Endodermal cell (in vitro differentiated cells): ENCODE results near the gene EIF5B. TPM values are rescaled to one million over a fixed set of nuclear protein-coding genes. Genes with fewer than 3 reads are reported as not detected.

Source experiments
- DNase-seq: peaks from one replicate; pipeline ENCODE4 v3.0.0-alpha.2; 2017
- H3K27ac ChIP-seq: 2 replicates; pipeline ENCODE4 v1.5.1; 2013; ENCODE audit warnings: mild to moderate bottlenecking, low read depth, low read length, moderate library complexity
- H3K27me3 ChIP-seq: 2 replicates; pipeline ENCODE4 v1.6.1; 2013; ENCODE audit warnings: mild to moderate bottlenecking, low read length, moderate library complexity; ENCODE audit not compliant: insufficient read depth, control insufficient read depth, poor library complexity, severe bottlenecking
- H3K36me3 ChIP-seq: 2 replicates; pipeline ENCODE4 v1.7.0; 2013; ENCODE audit warnings: mild to moderate bottlenecking, low read length, moderate library complexity; ENCODE audit not compliant: control insufficient read depth, insufficient read depth
- H3K4me1 ChIP-seq: one replicate; pipeline ENCODE4 v1.7.0; 2013; ENCODE audit warnings: low read length; ENCODE audit not compliant: control insufficient read depth, insufficient read depth
- H3K4me3 ChIP-seq: 2 replicates; pipeline ENCODE4 v1.5.1; 2013; ENCODE audit warnings: mild to moderate bottlenecking, low read length, moderate library complexity
- H3K9ac ChIP-seq: 2 replicates; pipeline ENCODE4 v1.6.1; 2013; ENCODE audit warnings: mild to moderate bottlenecking, low read length, moderate library complexity; ENCODE audit not compliant: poor library complexity, severe bottlenecking; ENCODE audit errors: extremely low read depth
- H3K9me3 ChIP-seq: 2 replicates; pipeline ENCODE4 v1.6.1; 2013; ENCODE audit warnings: mild to moderate bottlenecking, low read length, moderate library complexity; ENCODE audit not compliant: control insufficient read depth
- H3K27ac Mint-ChIP-seq: 2 replicates; pipeline ENCODE4 v1.8.0; 2020; ENCODE audit warnings: mixed read lengths
- H3K27me3 Mint-ChIP-seq: 2 replicates; pipeline ENCODE4 v1.8.0; 2021; ENCODE audit warnings: mild to moderate bottlenecking, mixed read lengths; ENCODE audit not compliant: insufficient read depth
- H3K36me3 Mint-ChIP-seq: 2 replicates; pipeline ENCODE4 v1.8.0; 2020; ENCODE audit warnings: low read depth, mixed read lengths
- H3K4me1 Mint-ChIP-seq: 2 replicates; pipeline ENCODE4 v1.8.0; 2020; ENCODE audit warnings: mixed read lengths
- H3K4me3 Mint-ChIP-seq: 2 replicates; pipeline ENCODE4 v1.8.0; 2020; ENCODE audit warnings: mild to moderate bottlenecking, moderate library complexity, mixed read lengths
- H3K9me3 Mint-ChIP-seq: 2 replicates; pipeline ENCODE4 v1.8.0; 2020; ENCODE audit warnings: mild to moderate bottlenecking, mixed read lengths
- CTCF ChIP-seq: fragments of 200-600 bp; sonication (generic); conservative IDR thresholded peaks from 2 replicates; pipeline ENCODE4 v1.5.0; 2021; ENCODE audit warnings: antibody characterized with exemption, mild to moderate bottlenecking
- WGBS, 2 experiments: methylation state at CpG; one replicate each; pipeline versions ENCODE4 v1.1.5 to v1.1.7; 2013; ENCODE audit warnings: missing lambda C conversion rate in 2 of 2, mixed read lengths in 1 of 2; ENCODE audit not compliant: insufficient coverage in 1 of 2, insufficient read length in 1 of 2; 5-methylcytosine and 5-hydroxymethylcytosine counted together
- total RNA-seq, 2 donors: library from RNA; stranded (reverse); fragmentation: NEBNext Ultra II Directional in 1 of 2; extraction: Animal tissue kit (Norgen Biotek cat#: 25700) in 1 of 2; gene quantifications; 2 replicates in 1 of 2; 3 replicates in 1 of 2; pipeline ENCODE4 v1.2.1, GENCODE V29; 2021

The EIF5B gene
- total RNA-seq, 2 donors from 2014 or later = 54.2 to 63.6 TPM

- Mint-ChIP-seq H3K36me3 (peaks cover 83% of the 10 kb centered on the region), H3K4me3 (no peak overlapping the region), H3K27me3 (no peaks in the 10 kb centered on the region), H3K9me3 (no peaks in the 10 kb centered on the region), H3K4me1 (no peaks in the 10 kb centered on the region), H3K27ac (no peak overlapping the region)
- H3K9ac ChIP-seq = no peak overlapping the region
- TF ChIP-seq CTCF = no peak
- H3K9me3 ChIP-seq = peaks cover 4% of the 10 kb centered on the region
- H3K4me3 ChIP-seq = no peak overlapping the region
- no peak overlapping the region for H3K27ac ChIP-seq
- H3K27me3 ChIP-seq = no peaks in the 10 kb centered on the region
- no peaks in the 10 kb centered on the region for H3K4me1 ChIP-seq
- no peak for DNase-seq
- H3K36me3 ChIP-seq = peaks cover 87% of the 10 kb centered on the region
- 91% methylated on average over 1 of the region's 1 CpG; no CpG with 5 or more reads in 1 of the 2 experiments for WGBS, 2 experiments
These were observed 77.4 kb downstream of the EIF5B start for GRCh38 chr2:99414566-99414965.

GRCh38 chr2:99417396-99417795, 80.2 kb downstream of the EIF5B start:
- Mint-ChIP-seq H3K4me1 (no peaks in the 10 kb centered on the region), H3K27ac (no peak overlapping the region), H3K4me3 (no peak overlapping the region), H3K9me3 (no peaks in the 10 kb centered on the region), H3K36me3 (peaks cover 79% of the 10 kb centered on the region), H3K27me3 (no peaks in the 10 kb centered on the region)
- Histone ChIP-seq H3K4me1 (no peaks in the 10 kb centered on the region), H3K36me3 (peaks cover 92% of the 10 kb centered on the region), H3K9me3 (peaks cover 4% of the 10 kb centered on the region), H3K4me3 (no peak overlapping the region), H3K27me3 (no peaks in the 10 kb centered on the region), H3K27ac (no peak overlapping the region), H3K9ac (no peak overlapping the region)
- TF ChIP-seq CTCF = no peak
- 89 to 92% methylated on average over 3 of the region's 3 CpGs for WGBS, 2 experiments
- no peak for DNase-seq

GRCh38 chr2:99420031-99420430, 82.8 kb downstream of the EIF5B start:
- Histone ChIP-seq H3K36me3 (peaks cover 91% of the 10 kb centered on the region), H3K27ac (no peak overlapping the region), H3K4me1 (no peaks in the 10 kb centered on the region), H3K4me3 (no peak overlapping the region), H3K9me3 (peaks cover 4% of the 10 kb centered on the region), H3K9ac (no peak overlapping the region), H3K27me3 (no peaks in the 10 kb centered on the region)
- Mint-ChIP-seq H3K36me3 (peaks cover 71% of the 10 kb centered on the region), H3K9me3 (no peaks in the 10 kb centered on the region), H3K4me1 (no peaks in the 10 kb centered on the region), H3K27me3 (no peaks in the 10 kb centered on the region), H3K27ac (no peak overlapping the region), H3K4me3 (no peak overlapping the region)
- WGBS, 2 experiments = 86% methylated on average over 1 of the region's 1 CpG; no CpG with 5 or more reads in 1 of the 2 experiments
- no peak for DNase-seq
- TF ChIP-seq CTCF = no peak
